Measurements from ENCODE around the gene MRPL10. TPM values are rescaled to one million over a fixed set of nuclear protein-coding genes. Genes with fewer than 3 reads are reported as not detected.

The MRPL10 gene
- total RNA-seq, 1 experiment from 2014 or later = 112 TPM

DNA sequence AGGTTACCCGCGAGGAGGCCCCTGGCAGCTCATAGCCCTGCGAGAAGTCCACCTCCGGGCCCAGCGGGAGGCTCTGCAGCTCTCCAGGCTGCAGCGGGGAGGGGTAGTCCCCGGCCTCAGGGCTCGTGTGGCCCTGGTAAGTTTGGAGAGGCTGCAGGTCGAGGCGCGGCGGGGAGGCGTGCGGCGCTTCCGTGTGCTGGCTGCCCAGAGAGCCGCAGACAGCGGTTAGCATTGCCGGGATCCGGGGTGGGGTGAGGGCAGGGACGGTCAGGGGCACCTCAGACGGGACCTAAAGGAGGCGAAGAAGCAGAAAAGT is 16.8 kb upstream of the MRPL10 start:
- Histone ChIP-seq H2AFZ (ENCODE audit: low read depth, low read length, poor library complexity, severe bottlenecking) (no peak overlapping the region), H3K4me1 (ENCODE audit: control insufficient read depth in 1 of 2, insufficient read depth in 2 of 2, low read length in 2 of 2) (peaks cover 16 to 45% of the 10 kb centered on the region in 2 experiments), H3K4me2 (ENCODE audit: low read length) (no peak overlapping the region), H3K27ac (ENCODE audit: low read depth, low read length) (no peak overlapping the region), H3K9me2 (ENCODE audit: insufficient read depth) (no peaks in the 10 kb centered on the region), H4K20me1 (ENCODE audit: insufficient read depth) (no peaks in the 10 kb centered on the region), H3K9me3 (ENCODE audit: control insufficient read depth in 1 of 2, insufficient read depth in 1 of 2, low read depth in 1 of 2, low read length in 2 of 2) (no peaks in the 10 kb centered on the region), H3K36me3 (ENCODE audit: control insufficient read depth in 1 of 2, insufficient read depth in 2 of 2, low read length in 2 of 2) (no peaks in the 10 kb centered on the region; a peak in 1 of 4 replicates), H3K79me2 (ENCODE audit: insufficient read depth, low read length) (peaks cover 23% of the 10 kb centered on the region; the same call in 1 of the 2 replicates), H3K4me3 (replicated peaks in 1 of 2; ENCODE audit: low read depth in 1 of 2, low read length in 2 of 2) (no peak overlapping the region), H3K27me3 (ENCODE audit: insufficient read depth, low read length) (0 out of 2 replicates have a peak, but pooled peaks cover 2% of the 10 kb centered on the region), H3K9ac (ENCODE audit: low read length) (no peak overlapping the region)
- ChIA-PET RAD21 (ENCODE audit: low non-redundant PET in 1 of 2, low total read pairs in 2 of 2, uncharacterized antibody in 2 of 2, unreplicated experiment in 2 of 2) (no interaction called here), CTCF (interaction anchor here (1.1 to 12.6 kb wide), 4 partner anchors 16 to 99 kb away, joined by 4 to 393 read pairs (median 4); partner anchors contain the start of genes LRRC46, MRPL10 and SP2), POLR2A (interaction anchor here (0.8 to 1.0 kb wide), 2 partner anchors 12 to 48 kb away, joined by 3 read pairs; partner anchors contain the start of gene SP2)
- intact Hi-C loops (cut with micrococcal nuclease) = no loop called here
- ATAC-seq (no peak), DNase-seq (ENCODE audit: low read depth, low spot score) (no peak)
- no TSS peak for BruUV-seq (replicated peaks)
- TF ChIP-seq FOSL1 (IDR thresholded peaks at IDR 0.05; ENCODE audit: low read depth) (no peak), ZNF274 (IDR thresholded peaks at IDR 0.05; ENCODE audit: low read depth, low read length) (no peak), CEBPB (IDR thresholded peaks at IDR 0.05; ENCODE audit: low read depth) (no peak), EZH2 (IDR thresholded peaks at IDR 0.05) (no peak), SRF (IDR thresholded peaks at IDR 0.05; ENCODE audit: low read depth) (no peak), EGR1 (IDR thresholded peaks at IDR 0.05; ENCODE audit: low read depth) (no peak), RAD21 (IDR thresholded peaks at IDR 0.05; ENCODE audit: low read depth) (no peak)
- TF ChIP-seq, protein P1, sequence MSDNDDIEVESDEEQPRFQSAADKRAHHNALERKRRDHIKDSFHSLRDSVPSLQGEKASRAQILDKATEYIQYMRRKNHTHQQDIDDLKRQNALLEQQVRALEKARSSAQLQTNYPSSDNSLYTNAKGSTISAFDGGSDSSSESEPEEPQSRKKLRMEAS (IDR thresholded peaks at IDR 0.05) = no peak

DNA sequence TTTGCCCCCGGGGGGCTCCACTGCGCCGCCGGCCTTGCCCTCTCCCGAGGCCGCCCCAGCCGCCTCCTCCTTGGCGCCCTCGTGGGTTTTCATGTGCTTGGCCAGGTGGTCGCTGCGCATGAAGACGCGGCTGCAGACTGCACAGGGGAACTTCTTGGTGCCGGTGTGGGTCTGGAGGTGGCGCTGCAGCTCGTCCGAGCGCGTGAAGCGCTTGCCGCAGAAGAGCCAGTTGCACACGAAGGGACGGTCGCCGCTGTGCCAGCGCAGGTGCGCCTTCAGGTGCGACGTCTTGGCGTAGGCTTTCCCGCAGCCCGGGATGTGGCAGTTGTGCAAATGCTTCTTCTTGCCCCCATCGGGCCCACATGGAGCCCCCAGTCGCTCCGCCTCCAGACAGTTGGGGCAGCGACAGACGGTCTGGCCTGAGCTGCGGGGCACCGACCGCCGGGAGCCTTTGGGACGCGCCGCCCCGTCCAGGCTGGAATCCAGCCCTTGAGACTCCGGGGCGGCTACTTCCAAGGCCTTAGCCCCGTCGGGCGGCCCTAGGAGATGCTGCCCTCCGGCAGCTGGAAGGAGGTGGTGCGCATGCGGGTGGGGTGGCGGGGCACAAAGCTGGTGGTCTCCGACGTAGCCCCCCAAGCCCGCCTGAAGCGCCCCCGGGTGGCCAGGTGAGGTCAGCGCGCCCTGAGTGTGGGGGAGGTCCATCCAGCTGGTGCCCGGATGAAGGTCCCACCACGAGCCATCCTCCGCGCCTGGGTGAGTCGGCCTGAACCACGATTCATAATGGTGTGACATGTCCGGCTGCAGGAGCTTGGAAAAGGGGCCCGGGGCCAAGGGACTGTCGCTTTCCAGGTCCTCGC is 16.2 kb upstream of the MRPL10 start:
- Histone ChIP-seq H4K20me1 (ENCODE audit: insufficient read depth) (no peaks in the 10 kb centered on the region), H3K27ac (ENCODE audit: low read depth, low read length) (no peak overlapping the region), H3K79me2 (ENCODE audit: insufficient read depth, low read length) (peaks cover 23% of the 10 kb centered on the region; the same call in 1 of the 2 replicates), H3K9me3 (ENCODE audit: control insufficient read depth in 1 of 2, insufficient read depth in 1 of 2, low read depth in 1 of 2, low read length in 2 of 2) (no peaks in the 10 kb centered on the region), H3K9ac (ENCODE audit: low read length) (no peak overlapping the region), H3K27me3 (ENCODE audit: insufficient read depth, low read length) (no peaks in the 10 kb centered on the region), H3K4me1 (ENCODE audit: control insufficient read depth in 1 of 2, insufficient read depth in 2 of 2, low read length in 2 of 2) (peaks cover 20 to 51% of the 10 kb centered on the region in 2 experiments), H3K36me3 (ENCODE audit: control insufficient read depth in 1 of 2, insufficient read depth in 2 of 2, low read length in 2 of 2) (no peaks in the 10 kb centered on the region; a peak in 1 of 4 replicates), H3K9me2 (ENCODE audit: insufficient read depth) (no peaks in the 10 kb centered on the region), H2AFZ (ENCODE audit: low read depth, low read length, poor library complexity, severe bottlenecking) (no peak overlapping the region), H3K4me2 (ENCODE audit: low read length) (no peak overlapping the region), H3K4me3 (replicated peaks in 1 of 2; ENCODE audit: low read depth in 1 of 2, low read length in 2 of 2) (no peak overlapping the region)
- no TSS peak for BruUV-seq (replicated peaks)
- RAD21 ChIA-PET (ENCODE audit: low non-redundant PET in 1 of 2, low total read pairs in 2 of 2, uncharacterized antibody in 2 of 2, unreplicated experiment in 2 of 2) = interaction anchor here in 1 of 2 experiments (1.7 kb wide), 1 partner anchor 42 kb away, joined by 4 read pairs; no protein-coding TSS in a partner anchor
- no peak for DNase-seq (ENCODE audit: low read depth, low spot score)
- POLR2A ChIA-PET = interaction anchor here (1.0 kb wide), 1 partner anchor 48 kb away, joined by 3 read pairs; the partner anchor contains the start of gene SP2
- intact Hi-C loops (cut with micrococcal nuclease) = no loop called here
- no peak for TF ChIP-seq SP1 (IDR thresholded peaks at IDR 0.05; ENCODE audit: low read depth)
- TF ChIP-seq, protein P2, sequence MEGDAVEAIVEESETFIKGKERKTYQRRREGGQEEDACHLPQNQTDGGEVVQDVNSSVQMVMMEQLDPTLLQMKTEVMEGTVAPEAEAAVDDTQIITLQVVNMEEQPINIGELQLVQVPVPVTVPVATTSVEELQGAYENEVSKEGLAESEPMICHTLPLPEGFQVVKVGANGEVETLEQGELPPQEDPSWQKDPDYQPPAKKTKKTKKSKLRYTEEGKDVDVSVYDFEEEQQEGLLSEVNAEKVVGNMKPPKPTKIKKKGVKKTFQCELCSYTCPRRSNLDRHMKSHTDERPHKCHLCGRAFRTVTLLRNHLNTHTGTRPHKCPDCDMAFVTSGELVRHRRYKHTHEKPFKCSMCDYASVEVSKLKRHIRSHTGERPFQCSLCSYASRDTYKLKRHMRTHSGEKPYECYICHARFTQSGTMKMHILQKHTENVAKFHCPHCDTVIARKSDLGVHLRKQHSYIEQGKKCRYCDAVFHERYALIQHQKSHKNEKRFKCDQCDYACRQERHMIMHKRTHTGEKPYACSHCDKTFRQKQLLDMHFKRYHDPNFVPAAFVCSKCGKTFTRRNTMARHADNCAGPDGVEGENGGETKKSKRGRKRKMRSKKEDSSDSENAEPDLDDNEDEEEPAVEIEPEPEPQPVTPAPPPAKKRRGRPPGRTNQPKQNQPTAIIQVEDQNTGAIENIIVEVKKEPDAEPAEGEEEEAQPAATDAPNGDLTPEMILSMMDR (IDR thresholded peaks at IDR 0.05 in 2 of 3, conservative IDR thresholded peaks at IDR 0.05 in 1 of 3; ENCODE audit: borderline replicate concordance in 1 of 3, insufficient read depth in 1 of 3, low read depth in 2 of 3, low read length in 2 of 3) = peak; percentile 11 to 86 (median 81); a peak in 5 of 6 replicates
- ATAC-seq = no peak
- CTCF ChIA-PET = interaction anchor here (1.1 to 12.6 kb wide), 6 partner anchors 8 to 100 kb away, joined by 3 to 393 read pairs (median 4); partner anchors contain the start of genes LRRC46, MRPL10, PNPO and SP2

Data from HCT116 (cell line).